SK-N-SH treated with all-trans-retinoic acid at 6 μM for 48 hours (cell line): ENCODE results near the gene GDI2.

Source experiments
- ARNTL ChIP-seq: fragments of 450-650 bp; formaldehyde crosslinking; IDR thresholded peaks from 2 replicates; pipeline ENCODE4 v1.5.0; 2020; ENCODE audit warnings: low read depth, mild to moderate bottlenecking, moderate library complexity, borderline replicate concordance
- RARB ChIP-seq: fragments of 250-450 bp; sonication (Bioruptor Pico); IDR thresholded peaks from 2 replicates; pipeline ENCODE4 v1.8.0; 2021; ENCODE audit warnings: mild to moderate bottlenecking, moderate library complexity
- SNAI2 ChIP-seq: fragments of 250-450 bp; sonication (Bioruptor Pico); IDR thresholded peaks from 2 replicates; pipeline ENCODE4 v1.5.0; 2020; ENCODE audit warnings: mild to moderate bottlenecking, moderate library complexity
- ZC3H10 ChIP-seq: fragments of 250-450 bp; sonication (Bioruptor Pico); IDR thresholded peaks from 2 replicates; pipeline ENCODE4 v1.5.1; 2021; ENCODE audit warnings: mild to moderate bottlenecking, moderate library complexity
- ZFP3 ChIP-seq: fragments of 250-450 bp; sonication (Bioruptor Pico); IDR thresholded peaks from 2 replicates; pipeline ENCODE4 v1.5.0; 2020; ENCODE audit warnings: mild to moderate bottlenecking, moderate library complexity
- TF ChIP-seq, protein P1 (sequence below): fragments of 250-450 bp; sonication (Bioruptor Pico); IDR thresholded peaks from 2 replicates; pipeline ENCODE4 v1.5.1; 2020; ENCODE audit warnings: low read depth, mild to moderate bottlenecking, moderate library complexity

DNA sequence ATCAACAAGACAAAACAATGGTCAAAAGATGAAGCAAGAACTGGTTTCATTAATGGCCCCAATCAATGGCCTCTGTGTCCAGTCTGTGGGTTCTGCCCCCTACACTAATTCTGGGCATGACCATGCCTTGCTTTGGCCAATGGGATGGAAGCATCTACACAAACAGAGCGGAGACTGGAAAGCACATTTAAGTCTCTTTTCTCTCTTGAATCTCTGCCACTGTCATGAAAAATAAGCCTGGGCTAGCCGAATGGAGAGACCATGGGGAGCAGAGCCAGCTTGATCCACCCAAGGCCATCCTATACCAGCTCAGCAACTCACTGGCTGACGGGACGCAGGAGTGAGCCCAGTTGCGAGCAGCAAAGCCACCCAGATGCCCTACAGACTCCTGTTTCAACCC is 45.6 kb upstream of the GDI2 start:
- TF ChIP-seq ZFP3 (CRISPR knock-in tag) (no peak), SNAI2 (CRISPR knock-in tag) (no peak), ZC3H10 (CRISPR knock-in tag) (no peak), ARNTL (CRISPR knock-in tag) (no peak), RARB (CRISPR knock-in tag) (no peak)
- TF ChIP-seq, protein P1, sequence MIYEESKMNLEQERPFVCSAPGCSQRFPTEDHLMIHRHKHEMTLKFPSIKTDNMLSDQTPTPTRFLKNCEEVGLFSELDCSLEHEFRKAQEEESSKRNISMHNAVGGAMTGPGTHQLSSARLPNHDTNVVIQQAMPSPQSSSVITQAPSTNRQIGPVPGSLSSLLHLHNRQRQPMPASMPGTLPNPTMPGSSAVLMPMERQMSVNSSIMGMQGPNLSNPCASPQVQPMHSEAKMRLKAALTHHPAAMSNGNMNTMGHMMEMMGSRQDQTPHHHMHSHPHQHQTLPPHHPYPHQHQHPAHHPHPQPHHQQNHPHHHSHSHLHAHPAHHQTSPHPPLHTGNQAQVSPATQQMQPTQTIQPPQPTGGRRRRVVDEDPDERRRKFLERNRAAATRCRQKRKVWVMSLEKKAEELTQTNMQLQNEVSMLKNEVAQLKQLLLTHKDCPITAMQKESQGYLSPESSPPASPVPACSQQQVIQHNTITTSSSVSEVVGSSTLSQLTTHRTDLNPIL (CRISPR knock-in tag) = no peak
